ENCODE measurements around the gene FST.

Gene FST

DNA sequence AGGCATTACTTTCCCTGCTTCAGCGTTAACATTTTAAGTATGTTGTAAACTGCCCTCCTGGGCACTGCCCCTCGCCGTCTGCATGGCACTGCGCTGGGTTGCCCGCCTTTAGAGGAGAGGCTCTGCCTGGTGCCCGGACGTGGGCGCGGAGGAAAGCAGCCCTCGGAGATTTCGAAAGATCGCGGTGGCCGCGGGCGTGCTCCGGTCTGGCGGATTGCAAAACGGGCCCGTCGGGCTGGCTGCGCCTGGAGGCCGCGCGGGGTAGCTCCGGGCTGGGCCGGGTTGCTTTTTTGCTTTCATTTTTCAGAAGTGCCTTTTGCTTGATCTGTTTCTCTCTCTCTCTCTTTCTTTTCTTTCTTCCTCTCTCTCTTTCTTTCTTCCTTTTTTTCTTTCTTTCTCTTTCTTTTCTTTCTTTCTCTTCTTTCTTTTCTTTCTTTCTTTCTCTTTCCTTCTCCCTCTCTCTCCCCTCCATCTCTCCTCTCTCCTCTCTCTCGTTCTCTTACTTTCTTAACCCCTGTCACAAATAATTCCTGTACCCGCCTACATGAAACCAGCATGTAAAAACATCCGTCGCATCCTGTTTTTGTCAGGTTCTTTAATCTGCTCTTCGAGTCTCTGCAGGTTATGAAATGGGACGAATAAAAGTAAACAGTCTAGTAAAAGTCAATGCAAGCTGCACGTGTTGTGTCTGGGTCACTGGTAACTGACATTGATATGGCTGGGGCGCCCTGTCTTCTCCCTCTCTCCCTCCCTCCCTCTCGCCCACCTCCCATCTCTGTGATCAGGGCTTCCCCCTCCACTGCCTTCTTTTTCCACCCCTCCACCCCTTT is 1.7 kb downstream of the FST start:
- Histone ChIP-seq H3K36me3 (ENCODE audit: control insufficient read depth, insufficient read depth, low read length) (peaks cover 10% of the 10 kb centered on the region), H3K4me3 (ENCODE audit: insufficient read depth, low read depth, low read length) (peak overlapping the region; percentile 89), H3K4me1 (ENCODE audit: control insufficient read depth, insufficient read depth, low read length) (peaks cover 21% of the 10 kb centered on the region), H3K9me3 (ENCODE audit: control insufficient read depth, low read length) (no peaks in the 10 kb centered on the region), H3K27ac (ENCODE audit: insufficient read depth, low read depth, low read length, poor library complexity, severe bottlenecking) (peak overlapping the region; percentile 20), H3K27me3 (ENCODE audit: control insufficient read depth, insufficient read depth, low read length, poor library complexity, severe bottlenecking) (no peaks in the 10 kb centered on the region)
- WGBS, 2 experiments: 0 to 1% methylated on average over 36 of the region's 36 CpGs

DNA sequence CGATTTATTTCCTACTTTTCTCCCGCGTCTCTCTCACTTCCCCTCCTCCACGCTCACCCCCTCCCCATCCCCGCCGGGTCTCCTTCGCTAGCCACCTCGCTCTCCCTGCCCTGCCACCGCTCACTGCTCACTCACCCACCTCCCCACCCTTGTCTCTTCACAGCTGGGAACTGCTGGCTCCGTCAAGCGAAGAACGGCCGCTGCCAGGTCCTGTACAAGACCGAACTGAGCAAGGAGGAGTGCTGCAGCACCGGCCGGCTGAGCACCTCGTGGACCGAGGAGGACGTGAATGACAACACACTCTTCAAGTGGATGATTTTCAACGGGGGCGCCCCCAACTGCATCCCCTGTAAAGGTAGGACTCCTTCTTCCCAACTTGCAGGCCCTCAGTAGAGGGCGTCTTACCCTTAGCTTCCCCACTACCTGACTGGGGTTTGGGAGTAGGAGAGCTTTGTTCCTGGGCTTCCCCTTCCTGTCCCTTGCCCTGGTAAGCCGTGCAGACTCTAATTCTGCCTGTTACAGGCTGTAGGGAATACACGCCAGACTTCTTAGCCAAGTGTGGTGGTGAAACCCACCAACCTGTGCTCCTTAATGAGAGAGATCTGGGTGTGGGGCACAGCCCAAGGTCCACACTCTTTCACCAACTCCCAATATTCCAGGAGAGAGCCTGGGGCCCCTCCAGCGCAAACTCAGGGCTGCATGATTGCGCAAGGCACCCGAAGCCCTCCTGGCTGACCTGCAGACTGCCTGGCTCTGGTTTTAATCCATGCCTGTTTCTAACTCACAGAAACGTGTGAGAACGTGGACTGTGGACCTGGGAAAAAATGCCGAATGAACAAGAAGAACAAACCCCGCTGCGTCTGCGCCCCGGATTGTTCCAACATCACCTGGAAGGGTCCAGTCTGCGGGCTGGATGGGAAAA is 2.5 kb downstream of the FST start:
- H3K27me3 ChIP-seq (ENCODE audit: control insufficient read depth, insufficient read depth, low read length, poor library complexity, severe bottlenecking): no peaks in the 10 kb centered on the region

GRCh38 chr5:53487436-53487835 is 7.0 kb downstream of the FST start:
- no peaks in the 10 kb centered on the region for H3K27me3 ChIP-seq (ENCODE audit: control insufficient read depth, insufficient read depth, low read length, poor library complexity, severe bottlenecking)
- H3K4me1 ChIP-seq (ENCODE audit: control insufficient read depth, insufficient read depth, low read length): peaks cover 21% of the 10 kb centered on the region
- H3K9me3 ChIP-seq (ENCODE audit: control insufficient read depth, low read length): no peaks in the 10 kb centered on the region
- no peak overlapping the region for H3K27ac ChIP-seq (ENCODE audit: insufficient read depth, low read depth, low read length, poor library complexity, severe bottlenecking)
- H3K4me3 ChIP-seq (ENCODE audit: insufficient read depth, low read depth, low read length): no peak overlapping the region
- peaks cover 10% of the 10 kb centered on the region for H3K36me3 ChIP-seq (ENCODE audit: control insufficient read depth, insufficient read depth, low read length)
- 96 to 97% methylated on average over 1 of the region's 1 CpG for WGBS, 2 experiments

More for the DNA sequence above, 2.5 kb downstream of the FST start:
- Histone ChIP-seq H3K4me3 (ENCODE audit: insufficient read depth, low read depth, low read length) (peak overlapping the region; percentile 89), H3K27ac (ENCODE audit: insufficient read depth, low read depth, low read length, poor library complexity, severe bottlenecking) (peak overlapping the region; percentile 19), H3K9me3 (ENCODE audit: control insufficient read depth, low read length) (no peaks in the 10 kb centered on the region), H3K36me3 (ENCODE audit: control insufficient read depth, insufficient read depth, low read length) (peaks cover 10% of the 10 kb centered on the region), H3K4me1 (ENCODE audit: control insufficient read depth, insufficient read depth, low read length) (peaks cover 21% of the 10 kb centered on the region)
- 27 to 29% methylated on average over 35 of the region's 35 CpGs for WGBS, 2 experiments

- Histone ChIP-seq H3K9me3 (ENCODE audit: control insufficient read depth, low read length) (no peaks in the 10 kb centered on the region), H3K4me1 (ENCODE audit: control insufficient read depth, insufficient read depth, low read length) (peaks cover 16% of the 10 kb centered on the region), H3K27ac (ENCODE audit: insufficient read depth, low read depth, low read length, poor library complexity, severe bottlenecking) (no peak overlapping the region), H3K36me3 (ENCODE audit: control insufficient read depth, insufficient read depth, low read length) (peaks cover 10% of the 10 kb centered on the region), H3K4me3 (ENCODE audit: insufficient read depth, low read depth, low read length) (no peak overlapping the region), H3K27me3 (ENCODE audit: control insufficient read depth, insufficient read depth, low read length, poor library complexity, severe bottlenecking) (no peaks in the 10 kb centered on the region)
- WGBS, 2 experiments: 68 to 76% methylated on average over 8 of the region's 8 CpGs
Observed at GRCh38 chr5:53488195-53488722, 7.8 kb downstream of the FST start.

DNA sequence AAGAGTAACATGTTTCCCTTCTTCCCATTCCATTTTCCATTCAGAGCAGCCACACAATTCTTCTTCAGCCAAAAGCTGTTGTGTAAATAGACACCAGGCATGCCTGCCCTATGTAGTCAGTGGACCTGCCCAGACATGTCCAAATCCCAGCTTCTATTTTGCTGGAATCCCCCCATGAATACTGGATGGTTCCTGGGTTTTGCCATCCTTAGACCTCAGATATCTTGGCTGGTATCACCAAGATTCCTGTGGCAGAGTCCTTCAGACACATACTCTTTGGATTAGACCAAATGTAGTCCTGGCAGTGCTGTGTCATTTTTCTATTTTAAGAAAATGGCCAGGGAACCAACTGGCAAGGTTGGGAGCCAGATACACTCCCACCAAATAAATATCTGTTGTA is 10.3 kb downstream of the FST start:
- Histone ChIP-seq H3K27me3 (ENCODE audit: control insufficient read depth, insufficient read depth, low read length, poor library complexity, severe bottlenecking) (no peaks in the 10 kb centered on the region), H3K36me3 (ENCODE audit: control insufficient read depth, insufficient read depth, low read length) (no peaks in the 10 kb centered on the region), H3K4me3 (ENCODE audit: insufficient read depth, low read depth, low read length) (no peak overlapping the region), H3K9me3 (ENCODE audit: control insufficient read depth, low read length) (no peaks in the 10 kb centered on the region), H3K27ac (ENCODE audit: insufficient read depth, low read depth, low read length, poor library complexity, severe bottlenecking) (no peak overlapping the region), H3K4me1 (ENCODE audit: control insufficient read depth, insufficient read depth, low read length) (no peaks in the 10 kb centered on the region)

DNA sequence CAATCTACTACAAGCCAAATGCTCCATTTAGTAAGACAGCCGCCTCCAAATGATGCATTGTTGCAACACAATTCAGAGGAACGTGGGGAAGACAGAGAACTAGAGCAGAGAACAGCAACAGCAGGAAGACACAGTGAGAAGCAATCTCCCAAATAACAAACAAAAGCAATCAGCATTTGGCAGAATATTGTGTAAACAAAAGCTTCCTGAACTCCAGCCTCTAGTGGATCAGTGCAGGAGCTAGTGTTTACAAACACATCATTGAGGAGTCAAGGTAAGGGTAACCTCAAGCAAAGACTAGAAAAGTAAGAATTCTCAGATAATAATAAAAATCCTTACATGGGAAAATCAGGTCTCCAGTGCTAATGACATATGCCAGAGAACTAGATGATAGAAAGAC is 20.6 kb downstream of the FST start:
- no peak overlapping the region for H3K27ac ChIP-seq (ENCODE audit: insufficient read depth, low read depth, low read length, poor library complexity, severe bottlenecking)
- H3K36me3 ChIP-seq (ENCODE audit: control insufficient read depth, insufficient read depth, low read length): no peaks in the 10 kb centered on the region
- WGBS, 2 experiments: 10 to 34% methylated on average over 2 of the region's 2 CpGs
- no peak overlapping the region for H3K4me3 ChIP-seq (ENCODE audit: insufficient read depth, low read depth, low read length)
- no peaks in the 10 kb centered on the region for H3K27me3 ChIP-seq (ENCODE audit: control insufficient read depth, insufficient read depth, low read length, poor library complexity, severe bottlenecking)
- H3K9me3 ChIP-seq (ENCODE audit: control insufficient read depth, low read length): no peaks in the 10 kb centered on the region
- H3K4me1 ChIP-seq (ENCODE audit: control insufficient read depth, insufficient read depth, low read length): peaks cover 7% of the 10 kb centered on the region

GRCh38 chr5:53503562-53504218 is 23.3 kb downstream of the FST start:
- Histone ChIP-seq H3K4me3 (ENCODE audit: insufficient read depth, low read depth, low read length) (no peak overlapping the region), H3K4me1 (ENCODE audit: control insufficient read depth, insufficient read depth, low read length) (peaks cover 7% of the 10 kb centered on the region), H3K36me3 (ENCODE audit: control insufficient read depth, insufficient read depth, low read length) (no peaks in the 10 kb centered on the region), H3K27ac (ENCODE audit: insufficient read depth, low read depth, low read length, poor library complexity, severe bottlenecking) (no peak overlapping the region), H3K9me3 (ENCODE audit: control insufficient read depth, low read length) (no peaks in the 10 kb centered on the region), H3K27me3 (ENCODE audit: control insufficient read depth, insufficient read depth, low read length, poor library complexity, severe bottlenecking) (no peaks in the 10 kb centered on the region)
- WGBS, 2 experiments: 57 to 79% methylated on average over 3 of the region's 3 CpGs

DNA sequence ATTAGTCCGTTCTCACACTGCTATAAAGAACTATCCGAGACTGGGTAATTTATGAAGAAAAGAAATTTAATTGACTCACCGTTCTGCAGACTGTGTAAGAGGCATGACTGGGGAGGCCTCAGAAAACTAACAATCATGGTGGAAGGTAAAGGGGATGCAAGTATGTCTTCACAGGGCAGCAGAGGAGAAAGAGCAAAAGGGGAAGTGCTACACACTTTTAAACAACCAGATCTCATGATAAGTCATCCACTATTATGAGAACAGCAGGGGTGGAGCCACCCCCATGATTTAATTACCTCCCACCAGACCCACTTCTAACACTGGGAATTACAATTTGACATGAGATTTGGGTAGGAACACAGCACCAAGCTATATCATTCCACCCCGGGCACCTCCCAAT is 26.6 kb downstream of the FST start:
- Histone ChIP-seq H3K36me3 (ENCODE audit: control insufficient read depth, insufficient read depth, low read length) (no peaks in the 10 kb centered on the region), H3K4me1 (ENCODE audit: control insufficient read depth, insufficient read depth, low read length) (no peaks in the 10 kb centered on the region), H3K4me3 (ENCODE audit: insufficient read depth, low read depth, low read length) (no peak overlapping the region), H3K9me3 (ENCODE audit: control insufficient read depth, low read length) (no peaks in the 10 kb centered on the region), H3K27ac (ENCODE audit: insufficient read depth, low read depth, low read length, poor library complexity, severe bottlenecking) (no peak overlapping the region), H3K27me3 (ENCODE audit: control insufficient read depth, insufficient read depth, low read length, poor library complexity, severe bottlenecking) (no peaks in the 10 kb centered on the region)
- 98 to 99% methylated on average over 4 of the region's 4 CpGs for WGBS, 2 experiments

DNA sequence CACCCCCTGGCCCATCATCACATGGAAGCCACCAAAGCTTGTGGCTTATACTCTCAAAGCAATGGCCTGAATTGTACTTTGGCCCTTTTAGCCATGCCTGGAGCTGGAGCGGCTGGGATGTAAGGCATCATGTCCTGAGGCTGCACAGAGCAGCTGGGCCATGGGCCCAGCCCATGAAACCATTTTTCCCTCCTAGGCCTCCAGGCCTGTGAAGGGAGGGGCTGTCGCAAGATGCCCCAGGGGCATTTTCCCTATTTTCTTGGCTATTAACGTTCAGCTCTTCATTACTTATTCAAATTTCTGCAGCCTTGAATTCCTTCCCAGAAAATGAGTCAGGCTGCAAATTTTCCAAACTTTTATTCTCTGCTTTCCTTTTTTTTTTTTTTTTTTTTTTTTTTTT is 27.7 kb downstream of the FST start:
- H3K36me3 ChIP-seq (ENCODE audit: control insufficient read depth, insufficient read depth, low read length): no peaks in the 10 kb centered on the region
- 92 to 93% methylated on average over 3 of the region's 3 CpGs for WGBS, 2 experiments
- no peaks in the 10 kb centered on the region for H3K27me3 ChIP-seq (ENCODE audit: control insufficient read depth, insufficient read depth, low read length, poor library complexity, severe bottlenecking)
- no peaks in the 10 kb centered on the region for H3K4me1 ChIP-seq (ENCODE audit: control insufficient read depth, insufficient read depth, low read length)
- no peak overlapping the region for H3K27ac ChIP-seq (ENCODE audit: insufficient read depth, low read depth, low read length, poor library complexity, severe bottlenecking)
- no peak overlapping the region for H3K4me3 ChIP-seq (ENCODE audit: insufficient read depth, low read depth, low read length)
- no peaks in the 10 kb centered on the region for H3K9me3 ChIP-seq (ENCODE audit: control insufficient read depth, low read length)

DNA sequence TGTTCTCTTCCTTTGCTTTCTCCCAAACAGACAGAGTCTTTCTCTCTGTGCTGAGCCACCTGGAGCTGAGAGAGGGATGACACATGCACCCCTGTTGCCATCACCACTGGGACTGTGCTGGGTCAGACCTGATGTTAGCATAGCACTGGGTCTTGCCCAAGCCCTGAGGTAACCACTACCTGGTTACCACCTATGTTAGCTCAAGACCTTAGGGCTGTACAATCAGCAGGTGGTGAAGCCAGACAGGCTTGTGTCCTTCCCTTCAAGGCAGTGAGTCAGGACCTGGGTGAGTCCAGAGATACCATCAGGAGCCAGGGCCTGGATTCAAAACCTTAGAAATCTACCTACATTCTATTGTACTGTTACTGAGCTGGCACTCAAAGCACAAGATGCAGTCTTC is 32.1 kb downstream of the FST start:
- Histone ChIP-seq H3K4me1 (ENCODE audit: control insufficient read depth, insufficient read depth, low read length) (no peaks in the 10 kb centered on the region), H3K4me3 (ENCODE audit: insufficient read depth, low read depth, low read length) (no peak overlapping the region), H3K36me3 (ENCODE audit: control insufficient read depth, insufficient read depth, low read length) (no peaks in the 10 kb centered on the region), H3K27me3 (ENCODE audit: control insufficient read depth, insufficient read depth, low read length, poor library complexity, severe bottlenecking) (no peaks in the 10 kb centered on the region), H3K9me3 (ENCODE audit: control insufficient read depth, low read length) (no peaks in the 10 kb centered on the region), H3K27ac (ENCODE audit: insufficient read depth, low read depth, low read length, poor library complexity, severe bottlenecking) (no peak overlapping the region)

All from ectodermal cell (in vitro differentiated cells).